ENCODE measurements around the gene PTGR1. TPM values are rescaled to one million over a fixed set of nuclear protein-coding genes. Genes with fewer than 3 reads are reported as not detected.

PTGR1 gene
- total RNA-seq, 2 donors from 2014 or later = 2.0 TPM; not detected in 1

Other genes starting within 250 kb of the PTGR1 start
- gene ECPAS, start 115.3 kb downstream of the PTGR1 start, total RNA-seq = 10 to 100 TPM; 56.8 to 65.9 TPM
- 10 to 100 TPM; 21.2 to 21.4 TPM for gene ZNF483, start 74.5 kb downstream of the PTGR1 start, total RNA-seq
- 1 to 10 TPM; 3.6 to 4.4 TPM for gene DNAJC25, start 31.7 kb upstream of the PTGR1 start, total RNA-seq
- 1 to 10 TPM; 5.3 to 6.7 TPM for gene GNG10, start 62.0 kb upstream of the PTGR1 start, total RNA-seq
- not detected for gene SHOC1, start 195.3 kb upstream of the PTGR1 start, total RNA-seq

All from T-helper 17 cell (primary cell).